8988T (cell line): Measurements from ENCODE around the gene BACH1.
"Not testable (repeated sequence)": the region's sequence is repeated elsewhere in the genome, so short reads cannot be mapped to it uniquely, and the experiment has no call there.

Experiments
- DNase-seq: peaks from one replicate; pipeline ENCODE4 v3.0.0; 2011

The BACH1 gene

DNA sequence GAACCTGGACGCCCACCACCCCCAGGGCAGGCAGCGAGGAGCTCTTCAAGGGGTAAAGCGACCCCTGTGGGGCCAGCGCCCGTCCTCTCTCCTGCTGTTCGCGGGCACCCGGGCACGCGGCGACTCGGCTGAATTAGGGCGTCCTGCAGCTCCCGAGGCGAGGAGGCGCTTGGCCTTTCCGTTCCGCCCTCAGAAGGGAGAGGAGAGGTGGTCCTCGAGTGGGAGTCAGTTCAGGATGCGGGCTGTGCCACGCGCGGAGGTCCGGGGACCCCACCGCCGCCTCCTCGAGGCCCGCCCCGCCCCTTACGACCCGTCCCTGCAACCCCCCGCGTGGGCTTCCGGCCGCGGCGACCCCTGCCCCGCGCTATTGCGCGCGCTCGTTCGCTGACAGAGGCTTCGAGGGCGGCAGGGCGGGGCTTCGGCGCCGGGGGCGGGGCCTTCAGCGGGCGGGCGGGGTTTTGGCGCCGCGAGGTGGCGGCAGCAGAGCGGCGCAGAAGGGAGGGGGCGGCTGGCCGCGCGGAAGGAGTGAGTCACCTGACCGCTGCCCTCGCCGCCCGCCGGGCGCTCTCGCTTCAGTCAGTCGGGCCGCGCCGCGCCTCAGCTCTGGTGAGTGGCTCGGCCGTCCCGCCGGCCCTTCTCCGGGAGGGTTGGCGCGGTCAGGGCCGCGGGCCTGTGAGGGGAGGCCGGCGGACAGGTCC is at the start of gene BACH1:
Gene BACH1, plus strand, starts transcription at position 575 of the 698 bp plus-strand sequence. CDS start 22,359 bp downstream, outside the sequence.
- DNase-seq, result peak; percentile 73

DNA sequence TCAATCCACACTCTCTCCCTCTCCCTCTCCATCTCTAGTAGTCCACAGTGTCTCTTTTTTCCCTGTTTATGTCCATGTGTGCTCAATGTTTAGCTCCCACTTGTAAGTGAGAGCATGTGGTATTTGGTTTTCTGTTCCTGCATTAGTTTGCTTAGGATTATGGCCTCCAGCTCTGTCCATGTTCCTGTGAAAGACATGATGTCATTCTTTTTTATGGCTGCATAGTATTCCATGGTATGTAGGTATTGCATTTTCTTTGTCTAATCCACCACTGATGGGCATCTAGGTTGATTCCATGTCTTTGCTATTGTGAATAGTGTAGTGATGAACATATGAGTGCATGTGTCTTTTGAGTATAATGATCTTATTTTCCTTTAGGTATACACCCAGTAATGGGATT is 49.4 kb upstream of the BACH1 start:
- not testable (repeated sequence) for DNase-seq

- no peak for DNase-seq
Measured at GRCh38 chr21:29250636-29251035, 48.1 kb upstream of the BACH1 start.

DNA sequence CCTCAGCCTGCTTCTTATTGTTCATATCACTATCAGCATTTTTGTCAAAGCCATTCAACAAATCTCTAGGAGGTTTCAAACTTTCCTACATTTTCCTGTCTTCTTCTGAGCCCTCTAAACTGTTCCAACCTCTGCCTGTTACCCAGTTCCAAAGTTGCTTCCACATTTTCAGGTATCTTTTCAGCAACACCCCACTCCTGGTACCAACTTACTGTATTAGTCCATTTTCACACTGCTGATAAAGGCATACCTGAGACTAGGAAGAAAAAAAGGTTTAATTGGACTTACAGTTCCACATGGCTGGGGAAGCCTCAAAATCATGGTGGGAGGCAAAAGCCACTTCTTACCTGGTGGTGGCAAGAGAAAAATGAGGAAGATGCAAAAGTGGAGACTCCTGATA is 44.9 kb upstream of the BACH1 start:
- not testable (repeated sequence) for DNase-seq

- no peak for DNase-seq
Measured at GRCh38 chr21:29254550-29254949, 44.2 kb upstream of the BACH1 start.

- DNase-seq, result no peak
Measured at GRCh38 chr21:29256126-29256910, 42.4 kb upstream of the BACH1 start.

GRCh38 chr21:29257701-29258100 is 41.0 kb upstream of the BACH1 start:
- DNase-seq, result no peak

DNA sequence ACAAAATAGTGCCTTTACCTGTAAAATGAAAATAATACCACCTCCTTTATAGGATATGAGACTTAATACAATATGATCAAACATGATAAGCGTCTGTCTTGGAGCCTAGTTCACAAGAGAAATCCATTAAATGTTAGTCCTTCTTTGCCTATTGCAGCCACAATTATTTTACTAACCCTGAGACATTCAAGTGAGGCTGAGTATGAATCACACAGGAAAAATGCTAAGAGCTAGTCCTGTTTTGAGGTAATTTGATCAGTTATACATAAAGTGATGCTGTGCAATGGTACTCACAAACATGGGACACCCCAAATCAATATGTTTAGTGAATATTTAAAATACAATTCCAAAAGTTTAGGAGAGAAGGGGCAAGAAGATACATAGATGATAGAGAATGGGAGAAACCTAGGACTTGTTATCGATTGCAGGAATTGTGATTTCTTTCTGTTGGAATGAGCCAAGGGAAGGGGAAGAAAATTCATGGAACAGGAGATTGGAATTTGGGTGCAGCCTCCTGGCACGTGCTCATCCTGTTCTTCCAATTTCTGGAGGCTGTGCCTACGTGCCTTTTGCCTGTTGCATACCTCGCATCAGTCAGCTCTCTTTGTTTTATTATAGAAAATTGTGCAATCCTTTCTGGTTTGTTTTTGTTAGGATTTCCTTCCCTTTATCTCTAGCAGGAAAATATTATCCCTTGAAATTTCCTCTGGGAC is 39.9 kb upstream of the BACH1 start:
- no peak for DNase-seq

DNA sequence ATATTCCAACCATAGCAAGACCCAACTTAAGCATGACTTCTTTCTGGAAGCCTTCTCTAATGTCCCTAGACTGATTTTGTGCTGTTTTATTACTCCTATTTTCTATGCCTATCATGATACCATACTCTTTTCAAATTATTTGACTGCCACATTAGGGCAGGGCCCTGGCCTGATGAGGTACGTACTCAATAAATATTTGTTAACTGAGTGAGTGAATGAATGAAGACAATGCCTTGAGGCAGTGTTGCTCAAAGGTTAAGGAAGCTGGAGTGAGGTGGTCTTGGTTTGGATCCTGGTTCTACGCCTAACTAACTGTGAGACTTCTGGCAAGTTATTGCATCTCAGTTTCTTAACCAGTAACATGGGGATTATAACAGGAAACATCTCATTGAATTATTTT is 38.3 kb upstream of the BACH1 start:
- no peak for DNase-seq

GRCh38 chr21:29261555-29262540 is 36.9 kb upstream of the BACH1 start:
- no peak for DNase-seq

DNA sequence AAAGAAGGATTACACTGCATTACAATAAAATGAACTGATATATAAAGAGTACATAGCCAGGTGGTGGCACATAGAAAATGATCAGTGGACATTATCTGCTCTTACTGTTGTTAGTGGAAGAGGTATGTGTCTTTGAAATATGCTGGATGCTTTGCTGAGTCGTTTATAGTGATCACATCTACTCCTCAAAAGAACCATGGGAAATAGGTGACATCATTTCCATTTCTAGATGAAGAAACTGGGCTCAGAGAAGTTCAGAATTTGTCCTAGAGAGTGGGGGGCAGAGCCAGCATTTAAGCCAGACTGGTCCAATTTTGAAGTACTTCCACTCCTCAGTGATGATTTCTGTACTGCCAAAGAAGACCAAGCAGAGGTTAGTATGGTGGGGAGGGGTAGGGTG is 34.0 kb upstream of the BACH1 start:
- DNase-seq, result no peak

DNA sequence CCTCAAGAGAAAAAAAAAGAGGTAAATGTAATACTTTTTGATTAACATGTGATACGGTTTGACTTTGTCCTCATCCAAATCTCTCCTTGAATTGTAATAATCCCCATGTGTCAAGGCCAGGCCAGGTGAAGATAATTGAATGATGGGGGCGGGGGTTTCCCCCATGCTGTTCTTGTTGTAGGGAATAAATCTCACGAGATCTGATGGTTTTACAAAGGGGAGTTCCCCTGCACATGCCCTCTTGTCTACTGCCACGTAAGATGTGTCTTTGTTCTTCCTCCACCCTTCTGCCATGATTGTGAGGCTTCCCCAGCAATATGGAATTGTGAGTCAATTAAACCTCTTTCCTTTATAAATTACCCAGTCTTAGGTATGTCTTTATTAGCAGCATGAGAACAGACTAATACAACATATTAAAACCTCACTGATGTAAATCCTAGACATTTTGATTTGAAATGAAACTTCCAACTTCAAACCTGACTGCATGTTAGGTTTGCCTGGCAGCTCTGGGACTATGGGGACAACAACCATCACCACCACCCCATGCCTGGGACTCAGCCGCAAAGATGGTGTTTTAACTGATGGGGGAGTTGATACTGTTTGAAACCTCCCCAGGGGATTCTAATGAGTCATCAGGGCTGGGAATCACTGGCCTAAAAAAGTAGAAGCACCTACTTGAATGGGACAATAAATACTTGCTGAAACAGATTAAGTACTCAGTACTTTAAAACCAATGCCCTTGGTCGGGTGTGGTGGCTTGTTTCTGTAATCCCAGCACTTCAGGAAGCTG is 32.8 kb upstream of the BACH1 start:
- no peak for DNase-seq

DNA sequence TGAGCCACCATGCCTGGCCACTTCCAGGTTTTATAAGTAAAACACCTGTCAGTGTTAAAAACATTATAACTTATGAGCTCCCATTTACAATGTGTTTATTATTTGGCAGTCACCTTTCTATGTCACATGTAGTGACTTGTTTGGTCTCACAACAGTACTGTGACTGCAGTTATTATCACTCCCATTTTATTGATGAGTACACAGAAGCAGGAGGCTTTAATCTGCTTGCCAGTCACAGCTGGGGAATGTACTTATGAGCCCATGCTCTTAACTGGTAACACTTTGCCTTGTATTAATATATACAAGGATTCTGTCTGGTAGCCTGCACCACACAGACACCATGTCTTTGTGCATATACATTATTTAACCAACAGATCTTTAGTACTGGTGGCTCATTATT is 31.1 kb upstream of the BACH1 start:
- no peak for DNase-seq

- no peak for DNase-seq
Measured at GRCh38 chr21:29271927-29272333, 26.8 kb upstream of the BACH1 start.

DNA sequence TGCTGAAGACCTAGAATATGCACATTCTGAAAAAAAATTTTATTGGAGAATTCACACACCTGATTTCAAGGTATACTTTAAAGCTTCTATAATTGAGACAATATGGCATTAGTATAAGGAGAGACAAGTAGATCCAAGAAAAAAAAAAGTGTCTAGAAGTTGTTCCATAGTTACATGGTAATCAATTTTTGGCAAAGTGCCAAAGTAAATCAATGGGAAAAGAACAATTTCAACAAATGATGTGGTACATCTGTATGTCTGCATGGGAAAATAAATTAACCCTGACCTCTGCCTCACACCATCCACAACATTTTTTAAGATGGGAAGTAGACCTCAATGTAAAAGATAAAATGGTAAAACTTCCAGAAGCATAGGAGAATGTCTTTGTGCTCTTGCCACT is 21.3 kb upstream of the BACH1 start:
- DNase-seq, result no peak

DNA sequence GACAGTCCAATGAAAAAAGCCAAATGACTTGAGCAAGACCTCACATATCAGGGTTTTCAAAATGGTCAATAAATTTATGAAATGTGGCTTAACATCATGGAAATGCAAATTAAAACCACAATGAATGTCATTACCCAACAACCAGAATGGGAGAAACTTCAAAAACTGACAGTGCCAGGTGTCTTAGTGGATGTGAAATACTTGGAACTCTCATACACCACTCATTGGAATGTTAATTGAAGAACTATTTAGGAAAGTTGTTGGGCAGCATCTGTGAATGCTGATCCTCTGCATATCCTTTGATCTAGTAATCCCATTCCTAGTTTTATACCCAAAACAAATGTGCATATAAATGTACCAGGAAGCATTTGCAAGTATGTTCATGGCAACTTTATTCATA is 19.2 kb upstream of the BACH1 start:
- no peak for DNase-seq

DNA sequence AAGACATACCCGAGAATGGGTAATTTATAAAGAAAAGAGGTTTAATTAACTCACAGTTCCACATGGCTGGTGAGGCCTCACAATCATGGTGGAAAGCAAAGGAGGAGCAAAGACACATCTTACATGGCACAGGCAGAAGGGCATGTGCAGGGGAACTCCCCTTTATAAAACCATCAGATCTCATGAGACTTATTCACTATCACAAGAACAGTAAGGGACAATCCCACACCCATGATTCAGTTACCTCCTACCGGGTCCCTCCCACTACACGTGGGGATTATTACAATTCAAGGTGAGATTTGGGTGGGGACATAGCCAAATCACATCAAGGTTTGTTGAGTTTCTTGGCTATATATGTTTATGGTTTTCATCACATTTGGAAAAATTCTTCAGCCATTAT is 16.9 kb upstream of the BACH1 start:
- DNase-seq, result not testable (repeated sequence)

DNA sequence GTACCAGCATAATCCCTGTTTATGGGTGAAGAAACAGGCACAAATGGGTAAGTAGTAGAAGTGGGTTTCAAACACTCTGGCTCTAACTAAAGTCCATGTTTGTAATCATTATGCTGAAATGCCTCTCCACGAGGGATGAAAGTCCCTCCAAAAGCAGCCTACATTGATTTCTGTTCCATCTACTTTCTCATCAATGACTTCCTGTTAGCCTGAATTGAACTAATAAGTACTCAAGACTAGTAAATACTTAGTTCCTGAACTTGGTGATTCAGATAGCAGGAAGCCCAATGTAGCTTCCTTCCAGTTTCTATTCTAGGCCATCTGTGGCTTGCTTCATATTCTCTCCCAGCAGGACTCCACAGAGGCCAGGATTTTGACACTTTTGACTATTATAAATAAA is 11.3 kb upstream of the BACH1 start:
- no peak for DNase-seq

DNA sequence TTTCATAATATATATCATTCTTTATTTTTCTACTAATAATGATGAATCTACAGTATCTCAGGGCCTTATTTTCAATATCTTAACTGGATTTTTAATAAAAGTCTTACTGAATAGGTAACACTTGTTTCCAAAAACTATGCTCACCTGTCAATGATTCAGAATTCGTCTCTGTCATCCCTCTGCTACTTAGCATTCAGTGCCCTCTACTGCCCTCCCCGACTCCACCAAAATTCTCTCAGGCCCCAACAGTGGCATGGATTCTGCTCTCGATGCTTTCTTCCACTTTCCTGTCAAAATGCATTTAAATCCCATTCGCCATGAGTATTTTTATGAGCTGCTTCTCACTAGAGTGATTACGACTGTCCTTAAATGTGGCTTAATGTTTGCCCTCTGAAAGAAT is 10.5 kb upstream of the BACH1 start:
- no peak for DNase-seq

DNA sequence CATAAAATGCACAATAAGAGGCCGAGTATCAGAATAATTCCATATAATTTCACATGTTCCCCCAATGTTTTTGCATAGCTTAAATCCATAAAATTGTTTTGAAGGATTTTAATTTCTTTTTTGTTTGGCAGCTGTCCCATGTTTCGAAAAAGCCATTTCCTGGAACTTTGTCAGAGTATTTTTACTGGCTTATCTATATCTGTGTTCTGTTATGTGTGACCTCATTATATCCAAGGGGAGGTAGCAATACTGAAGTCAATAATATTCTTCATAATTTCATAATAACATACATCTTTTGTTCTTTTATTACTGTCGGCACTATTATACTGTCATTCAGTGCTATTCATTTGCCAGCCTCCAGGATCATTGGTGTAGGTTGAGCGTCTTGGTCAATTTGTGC is 9.4 kb upstream of the BACH1 start:
- no peak for DNase-seq

DNA sequence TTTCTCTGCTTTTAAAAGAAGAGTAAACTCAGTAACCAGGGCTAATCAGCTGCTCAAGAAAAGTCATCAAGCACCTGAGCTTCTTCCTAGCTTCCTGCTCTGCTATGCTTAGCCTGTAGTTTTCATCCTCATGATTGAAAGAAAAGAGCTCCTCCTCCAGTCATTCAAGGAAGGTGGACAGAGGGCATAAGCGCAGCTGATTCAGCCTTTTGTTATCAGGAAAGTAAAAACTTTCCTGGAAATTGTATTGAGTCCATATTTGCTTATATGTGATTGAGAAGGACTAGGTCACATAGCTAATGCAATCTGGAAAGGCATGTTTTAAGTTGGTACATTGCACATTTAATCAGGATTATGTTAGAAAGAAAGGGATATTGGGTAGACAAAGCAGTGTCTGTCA is 8.5 kb upstream of the BACH1 start:
- no peak for DNase-seq

DNA sequence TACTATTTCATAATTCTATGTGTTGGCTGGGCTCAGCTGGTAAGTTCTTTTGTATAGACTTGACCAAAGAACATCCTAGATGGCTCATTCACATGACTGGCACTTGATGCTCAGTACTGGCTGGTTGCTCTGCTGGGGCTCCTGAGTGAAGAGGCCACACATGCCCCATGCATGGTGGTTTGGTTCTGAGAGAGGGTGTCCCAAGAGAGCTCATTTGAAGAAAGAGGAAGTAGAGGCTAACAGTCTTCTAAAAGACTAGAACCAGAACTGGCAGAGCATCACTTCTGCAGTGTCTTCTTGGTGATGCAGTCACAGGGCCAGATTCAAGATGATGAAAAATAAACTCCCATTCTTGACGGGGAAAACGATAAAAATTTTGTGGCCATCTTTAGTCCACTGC is 5.2 kb upstream of the BACH1 start:
- DNase-seq, result no peak
